Measurements from ENCODE around the gene RNASE1. TPM values are rescaled to one million over a fixed set of nuclear protein-coding genes. Genes with fewer than 3 reads are reported as not detected.

The RNASE1 gene
- total RNA-seq, 3 donors from 2014 or later, result 125 to 1,186 (median 303) TPM

DNA sequence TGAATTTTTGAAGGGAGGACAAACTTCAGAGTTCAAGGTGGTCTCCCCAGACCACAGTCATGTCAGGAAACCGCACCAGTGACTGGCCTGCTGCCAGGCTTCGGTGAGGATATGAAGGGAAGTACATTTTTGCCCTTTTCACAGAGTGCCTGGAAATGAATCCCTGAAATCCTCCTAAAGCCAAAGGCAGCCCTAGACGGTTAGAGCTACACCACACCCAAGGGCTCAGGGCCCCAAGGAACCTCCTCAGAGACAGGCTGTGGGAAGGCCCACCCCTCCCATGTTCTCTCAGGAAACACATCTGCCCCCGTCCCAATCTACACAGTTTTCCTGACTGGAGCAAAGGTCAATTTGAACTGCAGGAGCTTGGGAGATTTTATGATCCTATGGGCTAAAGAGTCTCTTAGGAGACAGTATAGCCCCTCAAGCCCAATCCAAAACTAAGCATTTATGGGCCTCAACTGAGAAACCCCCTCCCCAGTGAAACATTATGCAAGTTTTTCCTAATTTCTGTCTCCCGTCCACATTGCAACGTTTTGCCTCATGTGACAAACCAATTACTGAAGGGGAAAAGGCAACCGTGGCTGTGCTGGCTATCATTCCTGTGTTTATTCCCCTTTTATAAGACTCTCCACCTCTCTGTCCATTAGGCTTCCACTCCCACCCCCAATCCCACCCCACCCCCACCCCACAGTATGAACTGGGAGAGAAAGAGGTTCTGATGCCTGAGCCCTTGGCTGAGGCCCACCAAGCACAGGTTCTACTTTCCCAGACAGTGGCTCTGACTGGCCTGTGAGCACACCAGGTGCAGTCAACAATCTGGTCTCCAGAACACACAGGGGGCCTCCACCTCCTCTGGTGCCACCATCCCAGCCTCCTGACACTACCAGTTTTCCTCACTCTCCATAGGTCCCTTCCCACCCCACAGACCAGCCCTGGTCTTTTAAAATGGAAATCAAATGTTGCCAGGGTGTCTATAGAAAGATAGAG, 9.6 kb upstream of the RNASE1 start:
- Histone ChIP-seq H3K27me3 (no peaks in the 10 kb centered on the region), H3K4me3 (no peak overlapping the region), H3K4me1 (no peaks in the 10 kb centered on the region), H3K9me3 (no peaks in the 10 kb centered on the region), H3K36me3 (no peaks in the 10 kb centered on the region), H3K27ac (no peak overlapping the region)
- TF ChIP-seq POLR2AphosphoS5 (IDR thresholded peaks at IDR 0.05) (no peak), POLR2A (IDR thresholded peaks at IDR 0.05) (no peak)
- TF ChIP-seq, protein P1, sequence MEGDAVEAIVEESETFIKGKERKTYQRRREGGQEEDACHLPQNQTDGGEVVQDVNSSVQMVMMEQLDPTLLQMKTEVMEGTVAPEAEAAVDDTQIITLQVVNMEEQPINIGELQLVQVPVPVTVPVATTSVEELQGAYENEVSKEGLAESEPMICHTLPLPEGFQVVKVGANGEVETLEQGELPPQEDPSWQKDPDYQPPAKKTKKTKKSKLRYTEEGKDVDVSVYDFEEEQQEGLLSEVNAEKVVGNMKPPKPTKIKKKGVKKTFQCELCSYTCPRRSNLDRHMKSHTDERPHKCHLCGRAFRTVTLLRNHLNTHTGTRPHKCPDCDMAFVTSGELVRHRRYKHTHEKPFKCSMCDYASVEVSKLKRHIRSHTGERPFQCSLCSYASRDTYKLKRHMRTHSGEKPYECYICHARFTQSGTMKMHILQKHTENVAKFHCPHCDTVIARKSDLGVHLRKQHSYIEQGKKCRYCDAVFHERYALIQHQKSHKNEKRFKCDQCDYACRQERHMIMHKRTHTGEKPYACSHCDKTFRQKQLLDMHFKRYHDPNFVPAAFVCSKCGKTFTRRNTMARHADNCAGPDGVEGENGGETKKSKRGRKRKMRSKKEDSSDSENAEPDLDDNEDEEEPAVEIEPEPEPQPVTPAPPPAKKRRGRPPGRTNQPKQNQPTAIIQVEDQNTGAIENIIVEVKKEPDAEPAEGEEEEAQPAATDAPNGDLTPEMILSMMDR (IDR thresholded peaks at IDR 0.05), result no peak
- intact Hi-C loops (cut with DNase I; ENCODE audit: low total_unique reads), result no loop called here
- no peak for DNase-seq (ENCODE audit: low spot score in 2 of 2)

DNA sequence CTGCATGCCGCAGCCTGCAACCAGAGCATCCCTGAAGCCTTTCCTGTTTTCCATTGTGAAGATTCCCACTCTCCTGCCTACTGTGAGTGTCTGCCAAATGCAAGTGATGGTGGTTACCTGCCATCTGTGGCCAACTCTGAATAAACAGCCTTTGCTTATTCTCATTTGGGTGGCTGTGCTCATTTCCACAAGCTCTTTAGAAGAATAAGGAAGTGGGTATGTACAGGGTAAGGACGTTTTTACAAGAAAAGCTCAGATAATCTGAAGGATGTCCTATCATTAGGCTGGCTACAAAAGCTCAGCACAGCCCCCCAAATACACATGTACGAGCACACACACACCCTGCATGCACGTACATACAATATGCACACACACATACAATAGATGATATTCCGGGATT, 7.3 kb upstream of the RNASE1 start:
- H3K9me3 ChIP-seq, result no peaks in the 10 kb centered on the region
- no peaks in the 10 kb centered on the region for H3K4me1 ChIP-seq
- H3K27me3 ChIP-seq, result no peaks in the 10 kb centered on the region
- H3K4me3 ChIP-seq, result no peak overlapping the region
- H3K27ac ChIP-seq, result no peak overlapping the region
- TF ChIP-seq POLR2A (IDR thresholded peaks at IDR 0.05), result no peak
- TF ChIP-seq POLR2AphosphoS5 (IDR thresholded peaks at IDR 0.05), result no peak
- TF ChIP-seq, protein P1 (IDR thresholded peaks at IDR 0.05), result no peak
- no peak for DNase-seq (ENCODE audit: low spot score in 2 of 2)
- intact Hi-C loops (cut with DNase I; ENCODE audit: low total_unique reads), result no loop called here
- no peaks in the 10 kb centered on the region for H3K36me3 ChIP-seq

- TF ChIP-seq POLR2AphosphoS5 (IDR thresholded peaks at IDR 0.05) (no peak), POLR2A (IDR thresholded peaks at IDR 0.05) (no peak)
- TF ChIP-seq, protein P1 (IDR thresholded peaks at IDR 0.05), result no peak
- Histone ChIP-seq H3K9me3 (no peaks in the 10 kb centered on the region), H3K4me1 (no peaks in the 10 kb centered on the region), H3K4me3 (no peak overlapping the region), H3K27ac (no peak overlapping the region), H3K27me3 (no peaks in the 10 kb centered on the region), H3K36me3 (no peaks in the 10 kb centered on the region)
- intact Hi-C loops (cut with DNase I; ENCODE audit: low total_unique reads), result no loop called here
- DNase-seq (ENCODE audit: low spot score in 2 of 2), result no peak
Measured at GRCh38 chr14:20808162-20808483, 5.5 kb upstream of the RNASE1 start.

GRCh38 chr14:20807304-20808161, 4.9 kb upstream of the RNASE1 start:
- Histone ChIP-seq H3K27ac (no peak overlapping the region), H3K27me3 (no peaks in the 10 kb centered on the region), H3K36me3 (no peaks in the 10 kb centered on the region), H3K9me3 (no peaks in the 10 kb centered on the region), H3K4me1 (no peaks in the 10 kb centered on the region), H3K4me3 (no peak overlapping the region)
- TF ChIP-seq POLR2AphosphoS5 (IDR thresholded peaks at IDR 0.05) (no peak), POLR2A (IDR thresholded peaks at IDR 0.05) (no peak)
- TF ChIP-seq, protein P1 (IDR thresholded peaks at IDR 0.05), result no peak
- intact Hi-C loops (cut with DNase I; ENCODE audit: low total_unique reads), result no loop called here
- DNase-seq (ENCODE audit: low spot score in 2 of 2), result no peak

GRCh38 chr14:20805485-20805884, 2.8 kb upstream of the RNASE1 start:
- Histone ChIP-seq H3K9me3 (no peaks in the 10 kb centered on the region), H3K4me1 (no peaks in the 10 kb centered on the region), H3K4me3 (no peak overlapping the region), H3K27me3 (no peaks in the 10 kb centered on the region), H3K36me3 (no peaks in the 10 kb centered on the region), H3K27ac (no peak overlapping the region)
- DNase-seq (ENCODE audit: low spot score in 2 of 2), result no peak
- TF ChIP-seq POLR2AphosphoS5 (IDR thresholded peaks at IDR 0.05) (no peak), POLR2A (IDR thresholded peaks at IDR 0.05) (no peak)
- TF ChIP-seq, protein P1 (IDR thresholded peaks at IDR 0.05), result no peak
- intact Hi-C loops (cut with DNase I; ENCODE audit: low total_unique reads), result no loop called here

Data from breast epithelium (tissue), 4 donors.